ENCODE measurements around the gene MEGF11. TPM values are rescaled to one million over a fixed set of nuclear protein-coding genes. Genes with fewer than 3 reads are reported as not detected.
A peak's percentile ranks its signal among the peaks of the same experiment; 100 is the strongest.

MEGF11 gene
- total RNA-seq, 1 experiment from 2014 or later = not detected

DNA sequence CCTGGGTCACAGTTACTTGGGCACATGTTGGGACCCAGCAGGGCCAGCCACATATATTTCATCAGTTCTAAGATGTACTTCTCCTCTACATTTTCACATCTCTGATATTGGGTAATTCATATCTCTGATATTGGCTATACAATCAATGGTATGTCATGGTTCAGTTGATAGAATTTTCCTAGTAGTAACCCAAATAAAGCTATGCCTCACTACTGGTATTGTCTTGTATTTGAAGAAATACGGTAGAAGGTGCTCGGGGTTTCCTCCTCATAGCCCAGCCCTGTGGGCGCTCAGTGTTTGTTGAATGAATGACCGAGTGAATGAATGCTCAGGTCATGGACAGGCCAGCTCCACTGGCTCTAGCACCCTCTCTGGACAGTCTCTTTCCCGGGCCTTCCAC, 290.2 kb downstream of the MEGF11 start:
- Histone ChIP-seq H3K9me2 (ENCODE audit: insufficient read depth) (no peaks in the 10 kb centered on the region), H3K4me3 (no peak overlapping the region), H3F3A (ENCODE audit: insufficient read depth, low read depth) (no peaks in the 10 kb centered on the region), H3K27ac (no peak overlapping the region), H3K79me2 (ENCODE audit: low read depth) (no peaks in the 10 kb centered on the region), H3K9me3 (ENCODE audit: insufficient read depth, low read depth) (no peaks in the 10 kb centered on the region), H3K4me1 (replicated peaks; ENCODE audit: insufficient read depth) (no peaks in the 10 kb centered on the region), H3K27me3 (ENCODE audit: insufficient read depth, low read depth) (no peaks in the 10 kb centered on the region), H4K20me1 (ENCODE audit: insufficient read depth) (no peaks in the 10 kb centered on the region), H3K36me3 (ENCODE audit: low read depth) (no peaks in the 10 kb centered on the region), H2AFZ (no peak overlapping the region), H3K4me2 (no peak overlapping the region)
- CTCF ChIA-PET = no interaction called here
- DNase-seq = no peak
- TF ChIP-seq, protein P1, sequence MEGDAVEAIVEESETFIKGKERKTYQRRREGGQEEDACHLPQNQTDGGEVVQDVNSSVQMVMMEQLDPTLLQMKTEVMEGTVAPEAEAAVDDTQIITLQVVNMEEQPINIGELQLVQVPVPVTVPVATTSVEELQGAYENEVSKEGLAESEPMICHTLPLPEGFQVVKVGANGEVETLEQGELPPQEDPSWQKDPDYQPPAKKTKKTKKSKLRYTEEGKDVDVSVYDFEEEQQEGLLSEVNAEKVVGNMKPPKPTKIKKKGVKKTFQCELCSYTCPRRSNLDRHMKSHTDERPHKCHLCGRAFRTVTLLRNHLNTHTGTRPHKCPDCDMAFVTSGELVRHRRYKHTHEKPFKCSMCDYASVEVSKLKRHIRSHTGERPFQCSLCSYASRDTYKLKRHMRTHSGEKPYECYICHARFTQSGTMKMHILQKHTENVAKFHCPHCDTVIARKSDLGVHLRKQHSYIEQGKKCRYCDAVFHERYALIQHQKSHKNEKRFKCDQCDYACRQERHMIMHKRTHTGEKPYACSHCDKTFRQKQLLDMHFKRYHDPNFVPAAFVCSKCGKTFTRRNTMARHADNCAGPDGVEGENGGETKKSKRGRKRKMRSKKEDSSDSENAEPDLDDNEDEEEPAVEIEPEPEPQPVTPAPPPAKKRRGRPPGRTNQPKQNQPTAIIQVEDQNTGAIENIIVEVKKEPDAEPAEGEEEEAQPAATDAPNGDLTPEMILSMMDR (conservative IDR thresholded peaks at IDR 0.05) = no peak
- TF ChIP-seq EZH2 (IDR thresholded peaks at IDR 0.05; ENCODE audit: low read depth) = no peak
- BruUV-seq (replicated peaks) = no TSS peak
- POLR2A ChIA-PET (ENCODE audit: unreplicated experiment) = no interaction called here
- intact Hi-C loops (cut with micrococcal nuclease; ENCODE audit: unreplicated experiment) = loop anchor here (2.0 to 10.0 kb wide), 2 partner anchors 47 to 329 kb away; no protein-coding TSS in a partner anchor

DNA sequence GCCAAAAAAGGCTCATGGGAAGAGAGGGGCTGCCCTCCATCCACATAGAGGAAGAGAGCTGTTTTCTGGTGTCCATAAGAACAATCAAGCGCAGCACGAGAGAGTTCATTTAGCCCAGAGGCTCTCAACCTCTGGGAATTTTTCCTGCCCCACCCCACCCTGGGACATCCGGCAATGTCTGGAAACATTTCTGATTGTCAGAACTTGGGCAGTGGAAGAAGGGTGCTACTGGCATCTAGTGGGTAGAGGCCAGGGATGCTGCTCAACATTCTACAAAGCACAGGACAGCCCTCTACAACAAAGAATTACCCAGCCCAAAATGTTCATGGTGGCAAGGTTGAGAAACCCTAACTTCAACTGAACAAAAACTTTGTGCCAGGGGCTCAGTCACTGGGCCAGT, 291.4 kb downstream of the MEGF11 start:
- Histone ChIP-seq H2AFZ (no peak overlapping the region), H3K9me2 (ENCODE audit: insufficient read depth) (no peaks in the 10 kb centered on the region), H3K9me3 (ENCODE audit: insufficient read depth, low read depth) (no peaks in the 10 kb centered on the region), H3K79me2 (ENCODE audit: low read depth) (no peaks in the 10 kb centered on the region), H3K36me3 (ENCODE audit: low read depth) (no peaks in the 10 kb centered on the region), H3F3A (ENCODE audit: insufficient read depth, low read depth) (no peaks in the 10 kb centered on the region), H3K27ac (no peak overlapping the region), H3K4me3 (no peak overlapping the region), H4K20me1 (ENCODE audit: insufficient read depth) (no peaks in the 10 kb centered on the region), H3K4me2 (no peak overlapping the region), H3K27me3 (ENCODE audit: insufficient read depth, low read depth) (no peaks in the 10 kb centered on the region), H3K4me1 (replicated peaks; ENCODE audit: insufficient read depth) (no peaks in the 10 kb centered on the region)
- ChIA-PET POLR2A (ENCODE audit: unreplicated experiment) (no interaction called here), CTCF (no interaction called here)
- DNase-seq = peak in 1 of 2 experiments; percentile 35
- intact Hi-C loops (cut with micrococcal nuclease; ENCODE audit: unreplicated experiment) = loop anchor here (2.0 to 10.0 kb wide), 2 partner anchors 45 to 327 kb away; no protein-coding TSS in a partner anchor
- TF ChIP-seq, protein P1 (conservative IDR thresholded peaks at IDR 0.05) = peak; percentile 34; the same call in 1 of the 2 replicates
- TF ChIP-seq EZH2 (IDR thresholded peaks at IDR 0.05; ENCODE audit: low read depth) = no peak
- no TSS peak for BruUV-seq (replicated peaks)

DNA sequence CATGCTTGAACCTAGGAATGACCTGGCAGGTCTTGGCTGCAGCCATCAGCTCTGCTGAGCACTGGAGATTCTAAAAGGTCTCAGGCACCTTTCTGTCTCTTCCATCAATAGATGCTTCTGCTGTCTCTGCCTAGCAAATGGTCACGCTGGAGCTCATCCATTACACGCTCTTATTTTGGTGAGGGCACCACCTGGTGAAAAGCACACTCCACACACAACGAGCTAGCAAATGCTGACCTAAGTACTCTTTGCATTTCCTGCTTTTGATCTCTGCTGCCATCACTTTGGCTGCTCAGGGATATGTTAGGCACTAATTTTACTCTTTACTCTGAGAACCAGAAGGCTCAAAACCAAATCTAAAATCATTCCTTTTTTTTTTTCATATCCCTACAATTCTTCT, 293.0 kb downstream of the MEGF11 start:
- no peak overlapping the region for H3K4me2 ChIP-seq
- no peaks in the 10 kb centered on the region for H3K27me3 ChIP-seq (ENCODE audit: insufficient read depth, low read depth)
- BruUV-seq (replicated peaks) = no TSS peak
- no peaks in the 10 kb centered on the region for H3F3A ChIP-seq (ENCODE audit: insufficient read depth, low read depth)
- no peak overlapping the region for H3K4me3 ChIP-seq
- no peak overlapping the region for H2AFZ ChIP-seq
- no peaks in the 10 kb centered on the region for H3K79me2 ChIP-seq (ENCODE audit: low read depth)
- no peak overlapping the region for H3K27ac ChIP-seq
- H3K9me3 ChIP-seq (ENCODE audit: insufficient read depth, low read depth) = no peaks in the 10 kb centered on the region
- no peak for DNase-seq
- no peaks in the 10 kb centered on the region; the same call in 1 of the 2 replicates for H3K4me1 ChIP-seq (replicated peaks; ENCODE audit: insufficient read depth)
- ChIA-PET POLR2A (ENCODE audit: unreplicated experiment) (no interaction called here), CTCF (interaction anchor here (0.6 kb wide), 1 partner anchor 67 kb away, joined by 3 read pairs; no protein-coding TSS in a partner anchor)
- H4K20me1 ChIP-seq (ENCODE audit: insufficient read depth) = no peaks in the 10 kb centered on the region
- H3K36me3 ChIP-seq (ENCODE audit: low read depth) = no peaks in the 10 kb centered on the region
- no peaks in the 10 kb centered on the region for H3K9me2 ChIP-seq (ENCODE audit: insufficient read depth)
- TF ChIP-seq, protein P1 (conservative IDR thresholded peaks at IDR 0.05) = no peak
- no peak for TF ChIP-seq EZH2 (IDR thresholded peaks at IDR 0.05; ENCODE audit: low read depth)
- intact Hi-C loops (cut with micrococcal nuclease; ENCODE audit: unreplicated experiment) = loop anchor here (10.0 kb wide), 1 partner anchor 326 kb away; no protein-coding TSS in a partner anchor
